SHP77 (cell line): ENCODE measurements around the gene RARG.
A peak's percentile ranks its signal among the peaks of the same experiment; 100 is the strongest.

Source experiments
- DNase-seq, 2 experiments: peaks; one replicate each; lab custom pipeline; 2025; lab: John Stamatoyannopoulos, UW

Gene RARG

GRCh38 chr12:53231921-53232645 is at the start of gene RARG:
Gene RARG (minus strand): TSS chr12:53232209. CDS start chr12:53227545, 4,664 bp downstream.
- no peak for DNase-seq

DNA sequence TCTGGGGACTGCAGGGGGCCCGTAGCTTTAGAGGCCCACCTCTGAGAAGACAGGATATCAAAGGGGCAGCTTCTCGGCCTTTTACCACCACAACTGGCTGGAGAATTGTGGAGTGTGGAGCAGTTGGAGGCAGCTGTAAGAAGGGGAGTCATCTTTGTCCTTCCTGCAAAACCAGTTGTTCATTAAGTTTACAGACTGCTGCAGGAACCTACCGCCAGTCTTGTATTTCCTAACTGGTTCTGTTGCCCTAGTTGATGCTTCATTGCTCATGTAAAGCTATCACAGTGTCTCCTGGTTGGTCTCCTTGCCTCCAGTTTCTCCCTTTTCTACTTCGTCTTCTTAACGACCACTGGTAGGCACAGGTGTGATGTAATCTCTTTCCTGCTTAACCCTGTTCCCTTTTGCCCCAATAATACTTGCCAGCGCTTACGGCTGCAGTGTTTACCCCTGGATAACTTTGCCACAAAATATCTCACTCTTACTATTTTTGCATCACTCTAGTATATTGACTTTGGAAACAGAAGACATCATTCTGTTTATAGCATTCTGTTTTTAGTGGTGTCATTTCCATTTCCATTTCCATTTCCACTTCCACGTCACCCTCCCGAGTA is 48.0 kb upstream of the RARG start:
- no peak for DNase-seq

GRCh38 chr12:53279283-53279869 is 47.4 kb upstream of the RARG start:
- DNase-seq: no peak

GRCh38 chr12:53277981-53278380 is 46.0 kb upstream of the RARG start:
- no peak for DNase-seq

GRCh38 chr12:53276511-53276910 is 44.5 kb upstream of the RARG start:
- no peak for DNase-seq

- no peak for DNase-seq
These were observed 42.4 kb upstream of the RARG start for GRCh38 chr12:53274445-53274844.

- DNase-seq: no peak
These were observed 36.9 kb upstream of the RARG start for GRCh38 chr12:53268630-53269562.

DNA sequence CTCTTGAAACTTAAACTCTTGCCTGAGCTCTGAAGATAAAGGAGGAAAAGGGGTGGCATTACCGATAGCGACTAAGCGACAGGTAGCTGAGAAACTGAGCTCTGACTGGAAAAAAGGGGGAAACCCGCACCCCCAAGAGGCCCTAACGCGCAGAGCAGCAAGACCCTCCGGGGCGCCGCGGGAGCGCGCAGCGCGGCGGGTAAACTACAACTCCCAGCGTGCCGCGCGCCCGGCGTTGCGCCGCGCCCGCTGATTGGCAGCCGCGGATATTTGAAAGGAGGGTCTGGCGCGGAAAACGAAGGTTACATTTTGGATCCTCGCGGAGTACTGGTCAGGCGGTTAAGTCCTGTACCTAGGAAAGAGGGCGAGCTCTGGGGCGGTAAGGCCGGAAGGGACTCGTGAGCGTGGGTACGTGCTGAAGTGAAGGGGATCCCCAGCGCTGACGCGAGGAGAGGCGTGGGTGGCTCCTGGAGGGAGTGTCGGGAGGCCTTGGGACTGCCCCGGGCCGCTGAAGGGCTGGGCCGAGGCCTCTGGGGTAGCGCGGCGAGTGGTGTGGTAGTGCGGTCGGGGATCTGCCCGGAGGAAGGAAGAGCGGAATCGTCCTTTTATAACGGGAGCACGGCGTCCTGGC is 36.1 kb upstream of the RARG start, which contains the start of gene ESPL1:
TSS of gene ESPL1 (plus strand) at position 301 of the 631 bp plus-strand sequence. CDS start 468 bp downstream, outside the sequence.
- DNase-seq: peak; percentile 48 to 72

GRCh38 chr12:53267306-53267998 is 35.4 kb upstream of the RARG start:
- no peak for DNase-seq

DNA sequence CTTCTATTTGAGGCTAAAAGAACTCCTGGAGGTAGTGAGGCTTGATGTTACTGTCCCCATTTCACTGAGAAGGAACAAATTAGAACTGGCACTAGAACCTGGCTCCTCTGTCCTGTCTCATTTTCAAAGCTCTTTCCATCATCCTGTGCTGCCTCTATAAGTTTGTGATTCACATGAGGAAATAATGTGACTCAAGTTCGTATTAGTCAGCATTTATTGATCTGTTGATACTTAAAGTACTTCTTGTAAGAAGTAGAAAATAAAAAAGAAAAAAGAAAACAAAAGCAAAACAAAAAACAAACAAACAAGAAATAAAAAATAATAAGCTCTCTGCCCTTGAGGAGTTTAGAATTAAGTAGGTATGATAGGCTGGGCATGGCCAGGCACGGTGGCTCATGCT is 33.8 kb upstream of the RARG start:
- no peak for DNase-seq

- DNase-seq: no peak
These were observed 27.9 kb upstream of the RARG start for GRCh38 chr12:53259891-53260290.

DNA sequence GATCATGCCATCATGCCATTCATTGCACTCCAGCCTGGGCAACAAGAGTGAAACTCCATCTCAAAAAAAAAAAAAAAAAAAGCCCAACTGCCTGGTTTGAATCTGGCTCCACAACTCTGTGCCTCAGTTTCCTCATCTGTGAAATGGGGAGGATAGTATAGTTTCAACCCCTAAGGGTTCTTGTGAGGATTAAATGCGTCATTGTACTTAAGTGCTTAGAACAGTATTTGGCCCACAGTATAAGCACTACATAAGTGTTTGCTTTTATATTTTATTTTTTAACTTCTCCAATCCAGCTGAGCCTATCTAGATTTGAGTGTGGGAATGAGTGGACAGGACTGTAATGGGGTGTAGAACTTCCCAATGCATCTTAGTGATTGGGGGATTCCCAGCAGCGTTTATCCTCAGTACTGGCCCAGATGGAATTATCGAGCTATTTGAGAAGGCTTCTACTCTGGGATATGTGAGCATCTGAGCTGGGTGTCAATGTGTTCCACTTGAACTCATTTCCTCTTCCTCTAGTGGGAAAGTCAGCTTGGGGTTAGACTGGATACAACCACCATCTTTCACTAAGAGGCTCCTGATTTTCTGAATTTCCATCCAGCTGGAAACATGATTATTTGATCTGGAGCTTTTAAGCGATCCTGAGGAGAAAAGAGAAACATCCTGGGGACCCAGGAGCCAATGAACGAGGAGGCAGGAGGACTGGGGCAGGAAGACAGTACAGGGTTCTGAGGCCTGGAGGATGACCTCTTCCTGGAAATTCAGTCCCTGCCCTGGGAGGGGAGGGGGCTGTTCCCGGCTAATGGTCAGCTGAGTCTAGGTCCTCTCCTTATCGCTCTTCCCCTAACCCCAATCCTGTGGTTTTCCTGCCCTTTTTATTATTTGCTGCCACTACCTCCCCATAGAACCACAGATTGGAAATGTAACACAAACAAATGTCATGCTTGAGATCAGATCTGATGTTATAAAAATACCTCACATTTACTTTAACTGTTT is 26.8 kb upstream of the RARG start:
- DNase-seq: no peak

DNA sequence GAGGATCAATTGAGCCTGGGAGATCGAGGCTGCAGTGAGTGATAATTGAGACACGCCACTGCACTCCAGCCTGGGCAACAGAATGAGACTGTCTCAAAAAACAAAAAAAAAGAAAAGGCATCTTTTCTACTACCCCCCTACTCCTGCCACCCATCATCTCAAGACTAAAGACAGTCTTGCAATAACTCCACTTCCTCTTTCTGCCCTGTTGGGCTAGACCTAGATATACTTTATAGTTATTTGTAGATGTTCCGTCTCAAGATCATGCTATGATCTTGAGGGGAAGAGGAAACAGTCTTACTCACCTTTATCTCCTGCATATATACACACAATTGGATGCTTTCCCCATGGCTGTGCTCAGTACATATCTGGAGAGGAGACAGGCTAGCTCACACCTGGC is 24.0 kb upstream of the RARG start:
- DNase-seq: no peak

GRCh38 chr12:53254816-53255545 is 23.0 kb upstream of the RARG start:
- no peak for DNase-seq

GRCh38 chr12:53253298-53253697 is 21.3 kb upstream of the RARG start:
- DNase-seq: no peak

DNA sequence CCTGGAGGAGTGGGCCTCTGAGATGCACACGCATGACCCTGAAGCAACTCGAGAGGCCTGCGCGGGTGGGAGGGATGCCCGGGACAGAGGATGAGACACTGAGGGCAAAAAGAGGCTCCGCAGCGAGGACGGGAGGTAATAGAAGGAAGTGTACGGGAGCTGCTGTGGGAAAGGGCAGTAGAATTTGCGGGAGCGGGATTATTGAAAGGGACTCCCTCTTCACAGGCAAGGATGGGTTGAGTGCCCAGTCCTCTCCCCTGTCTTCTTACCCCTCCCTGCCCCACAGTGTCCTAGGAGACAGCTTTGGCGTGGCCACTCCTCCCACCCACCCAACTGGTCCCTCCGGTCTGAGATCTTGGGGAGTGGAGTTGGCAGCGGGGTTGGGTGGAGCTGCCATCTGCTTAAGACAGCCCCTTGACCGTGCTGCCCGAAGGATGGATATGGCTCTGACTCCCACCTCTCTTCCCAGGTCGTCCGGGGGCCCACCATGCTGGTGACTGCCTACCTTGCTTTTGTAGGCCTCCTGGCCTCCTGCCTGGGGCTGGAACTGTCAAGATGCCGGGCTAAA is 20.4 kb upstream of the RARG start:
- DNase-seq: no peak

- DNase-seq: peak; percentile 70 to 76
These were observed 19.7 kb upstream of the RARG start for GRCh38 chr12:53251477-53252348.

DNA sequence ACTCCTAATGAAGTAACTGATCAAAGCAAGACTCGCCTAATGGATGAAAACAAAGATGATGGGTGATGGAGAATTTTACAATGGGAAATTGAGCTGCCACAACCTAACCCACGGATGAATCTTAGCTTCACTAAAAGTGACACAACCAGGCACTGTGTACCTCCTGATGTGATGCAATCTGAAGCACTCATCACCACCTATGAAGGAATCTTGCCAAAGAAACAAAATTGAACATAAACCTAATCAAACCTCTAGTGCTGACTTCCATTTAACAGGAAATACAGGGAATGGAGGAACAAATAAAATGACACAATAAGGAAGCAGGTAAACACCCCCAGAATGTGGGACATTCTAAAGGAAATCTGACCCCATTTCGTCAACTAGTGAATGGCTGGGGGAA is 13.3 kb upstream of the RARG start:
- no peak for DNase-seq
